Erythroblast (primary cell): Measurements from ENCODE around the gene GAS6.
"Not testable (repeated sequence)": the region's sequence is repeated elsewhere in the genome, so short reads cannot be mapped to it uniquely, and the experiment has no call there.

Experiments
- DNase-seq, 2 experiments: peaks; one replicate each; lab custom pipeline; 2025; lab: John Stamatoyannopoulos, UW
- GATA1 ChIP-seq: IDR thresholded peaks from 2 replicates; pipeline ENCODE4 v1.6.1; 2011; ENCODE audit warnings: low read depth, mild to moderate bottlenecking, control low read depth, low read length, moderate library complexity
- POLR2A ChIP-seq: IDR thresholded peaks from 2 replicates; pipeline ENCODE4 v1.6.1; 2011; ENCODE audit warnings: mild to moderate bottlenecking, low read length

Gene GAS6

GRCh38 chr13:113804703-113805430, 59.0 kb downstream of the GAS6 start:
- TF ChIP-seq GATA1, result no peak
- no peak for TF ChIP-seq POLR2A
- DNase-seq, result no peak

GRCh38 chr13:113804017-113804702, 59.7 kb downstream of the GAS6 start:
- DNase-seq, result no peak
- TF ChIP-seq GATA1, result no peak
- no peak for TF ChIP-seq POLR2A

GRCh38 chr13:113803409-113804016, 60.4 kb downstream of the GAS6 start:
- TF ChIP-seq GATA1 (no peak), POLR2A (no peak)
- DNase-seq, result no peak

- TF ChIP-seq GATA1, result no peak
- TF ChIP-seq POLR2A, result no peak
- DNase-seq, result no peak
Observed at GRCh38 chr13:113802761-113803160, 61.1 kb downstream of the GAS6 start.

- no peak for DNase-seq
Observed at GRCh38 chr13:113802090-113802531, 61.8 kb downstream of the GAS6 start.

GRCh38 chr13:113801289-113801961, 62.5 kb downstream of the GAS6 start:
- DNase-seq, result no peak
- TF ChIP-seq POLR2A (no peak), GATA1 (no peak)

More at GRCh38 chr13:113802090-113802531, 61.8 kb downstream of the GAS6 start:
- TF ChIP-seq POLR2A (no peak), GATA1 (no peak)

- TF ChIP-seq POLR2A, result no peak
- TF ChIP-seq GATA1, result no peak
- DNase-seq, result no peak
Observed at GRCh38 chr13:113800576-113800926, 63.3 kb downstream of the GAS6 start.

- no peak for DNase-seq
- no peak for TF ChIP-seq POLR2A
- no peak for TF ChIP-seq GATA1
Observed at GRCh38 chr13:113798200-113798811, 65.6 kb downstream of the GAS6 start.

GRCh38 chr13:113796964-113797676, 66.8 kb downstream of the GAS6 start:
- no peak for DNase-seq
- no peak for TF ChIP-seq GATA1
- no peak for TF ChIP-seq POLR2A

- TF ChIP-seq GATA1, result no peak
- no peak for TF ChIP-seq POLR2A
- no peak for DNase-seq
Observed at GRCh38 chr13:113796211-113796963, 67.5 kb downstream of the GAS6 start.

GRCh38 chr13:113795362-113795761, 68.5 kb downstream of the GAS6 start:
- not testable (repeated sequence) for DNase-seq

- TF ChIP-seq POLR2A (no peak), GATA1 (no peak)
- DNase-seq, result no peak
Observed at GRCh38 chr13:113794764-113795173, 69.1 kb downstream of the GAS6 start.

GRCh38 chr13:113794086-113794485, 69.8 kb downstream of the GAS6 start:
- TF ChIP-seq POLR2A (no peak), GATA1 (no peak)
- DNase-seq, result no peak
